Measurements from ENCODE around the gene C1R.
"Not testable (repeated sequence)": the region's sequence is repeated elsewhere in the genome, so short reads cannot be mapped to it uniquely, and the experiment has no call there.

C1R gene

DNA sequence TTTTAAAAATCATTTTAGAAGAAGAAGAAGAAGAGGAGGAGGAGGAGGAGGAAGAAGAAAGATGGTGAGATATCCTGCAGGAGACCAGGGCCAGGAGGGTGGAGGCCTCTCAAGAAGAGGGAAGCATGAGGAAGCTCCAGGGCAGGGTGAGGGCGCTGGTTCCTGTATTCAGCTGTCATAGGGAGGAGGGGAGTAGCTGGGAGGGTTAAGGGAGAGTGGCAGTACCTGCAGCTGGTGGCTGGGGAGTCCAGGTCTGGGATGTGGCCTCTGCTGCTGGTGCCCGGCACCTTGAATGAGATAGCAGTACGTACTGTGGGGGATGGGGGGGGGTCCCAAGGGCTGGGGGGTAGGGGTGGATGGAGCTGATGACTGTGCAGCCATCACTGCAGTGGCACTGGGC is 26.6 kb upstream of the C1R start:
- no peak for DNase-seq

DNA sequence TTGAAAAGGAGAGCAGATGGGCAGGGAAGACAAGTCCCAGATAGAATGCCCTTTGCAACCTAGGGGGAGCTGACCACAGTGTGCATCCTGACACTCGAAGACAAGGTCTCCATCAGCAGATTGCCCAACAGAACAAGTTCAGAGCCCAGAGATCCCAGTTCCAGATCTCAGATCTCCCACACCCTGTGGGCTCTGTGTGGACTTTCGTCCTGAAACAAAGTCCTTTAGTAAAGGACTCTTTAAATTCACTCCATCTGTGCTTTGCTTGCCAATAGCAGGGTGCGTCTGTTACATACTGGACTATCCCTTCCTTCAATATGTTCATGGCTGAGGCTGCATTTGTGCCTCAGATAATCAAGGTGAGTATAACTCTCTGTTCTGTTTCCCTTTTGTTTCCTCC is 25.4 kb upstream of the C1R start:
- DNase-seq = no peak

DNA sequence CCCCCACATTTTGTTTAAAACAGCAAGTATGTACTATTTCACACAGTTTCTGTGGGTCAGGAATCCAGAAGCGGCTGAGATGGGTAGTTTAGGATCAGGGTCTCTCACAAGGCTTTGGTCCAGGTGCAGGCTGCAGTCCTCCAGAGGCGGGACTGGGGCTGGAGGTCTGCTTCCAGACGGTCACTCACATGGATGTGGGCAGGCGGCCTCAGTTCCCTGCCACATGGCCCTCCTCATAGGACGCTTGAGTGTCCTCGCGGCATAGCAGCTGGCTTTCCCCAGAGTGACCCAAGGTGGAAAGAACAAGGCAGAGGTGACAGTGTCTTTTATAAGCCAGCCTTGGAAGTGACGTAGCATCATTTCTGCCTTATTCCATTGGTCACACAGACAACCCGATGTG is 24.7 kb upstream of the C1R start:
- no peak for DNase-seq

DNA sequence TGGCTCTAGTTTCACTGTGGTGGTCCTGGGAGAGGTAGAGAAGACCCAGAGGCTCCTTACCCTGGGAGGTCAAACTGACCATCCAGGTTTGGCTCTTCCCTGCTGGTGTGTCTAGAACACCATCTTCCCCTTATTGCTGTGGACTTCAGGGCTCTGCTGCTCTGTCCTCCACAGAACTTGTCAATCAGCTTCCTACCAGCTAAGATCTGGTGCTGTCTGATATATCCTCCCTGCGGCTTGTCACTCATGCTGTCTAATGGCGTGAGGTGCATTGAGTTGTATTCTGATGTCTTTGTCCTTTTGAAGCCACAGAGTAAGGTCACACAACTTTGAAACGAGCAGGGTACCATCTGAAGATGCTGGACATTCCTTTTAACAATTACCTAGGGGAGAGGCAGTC is 24.0 kb upstream of the C1R start:
- DNase-seq = no peak

DNA sequence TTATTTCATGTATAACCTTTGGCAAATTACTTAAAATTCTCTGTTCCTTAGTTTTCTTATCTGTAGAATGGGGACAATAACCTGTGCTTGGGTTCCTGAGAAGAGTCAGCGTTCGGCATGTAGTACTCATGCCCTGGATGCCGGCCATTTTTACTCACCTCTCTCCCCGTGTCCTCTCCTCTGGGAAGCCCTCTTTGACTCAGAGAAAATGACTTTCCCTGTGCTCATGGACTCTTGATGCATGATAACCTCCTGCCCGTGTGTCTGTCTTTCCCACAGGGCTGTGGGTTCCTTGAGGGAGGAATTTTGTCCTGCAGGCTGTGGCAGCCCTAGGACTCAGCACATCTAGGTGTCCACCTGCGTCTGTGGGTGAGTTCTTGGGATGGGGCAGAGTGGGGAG is 22.6 kb upstream of the C1R start:
- DNase-seq = no peak

DNA sequence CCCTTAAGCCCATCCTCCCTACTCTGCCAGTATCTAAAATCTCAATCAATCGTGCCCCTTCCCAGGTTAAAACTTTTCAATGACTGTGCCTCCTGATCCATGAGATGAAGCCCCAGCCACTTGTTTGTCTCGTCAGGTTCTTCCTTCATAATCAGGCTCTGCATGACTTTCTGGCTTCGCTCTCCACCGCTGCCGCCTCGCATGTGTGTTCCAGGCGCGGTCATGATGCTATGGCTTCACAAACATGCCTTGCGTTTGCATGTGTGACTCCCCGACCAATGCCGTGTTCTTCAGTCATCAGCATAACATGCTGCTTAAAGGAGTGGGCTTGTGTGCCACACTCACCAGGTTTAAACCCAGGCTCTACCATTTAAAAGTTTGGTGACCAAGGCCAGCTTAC is 21.8 kb upstream of the C1R start:
- DNase-seq = no peak

DNA sequence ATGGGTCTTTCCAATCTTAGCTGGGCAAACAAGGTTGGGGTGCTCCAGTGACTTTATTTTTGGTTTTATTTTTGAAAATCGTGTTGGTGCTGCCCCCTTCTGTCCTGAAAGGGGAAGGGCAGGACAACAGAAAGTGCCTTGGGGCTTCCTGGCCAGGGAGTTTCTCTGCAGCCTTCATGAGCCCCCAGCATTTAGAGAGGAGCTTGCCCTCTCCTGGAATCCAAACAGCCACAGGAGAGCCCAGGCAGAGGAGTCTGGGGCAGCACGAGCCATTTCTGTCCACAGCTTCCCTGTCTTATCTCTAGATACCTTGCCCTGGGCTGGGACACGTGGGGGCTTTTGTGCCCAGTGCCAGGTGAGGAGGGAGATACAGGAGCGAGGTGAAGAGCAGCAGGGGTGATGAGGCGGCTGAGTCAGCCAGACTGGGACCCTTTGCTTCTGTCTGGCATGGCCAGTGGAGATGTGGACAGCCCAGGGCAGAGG is 21.2 kb upstream of the C1R start:
- peak; percentile 27 for DNase-seq

DNA sequence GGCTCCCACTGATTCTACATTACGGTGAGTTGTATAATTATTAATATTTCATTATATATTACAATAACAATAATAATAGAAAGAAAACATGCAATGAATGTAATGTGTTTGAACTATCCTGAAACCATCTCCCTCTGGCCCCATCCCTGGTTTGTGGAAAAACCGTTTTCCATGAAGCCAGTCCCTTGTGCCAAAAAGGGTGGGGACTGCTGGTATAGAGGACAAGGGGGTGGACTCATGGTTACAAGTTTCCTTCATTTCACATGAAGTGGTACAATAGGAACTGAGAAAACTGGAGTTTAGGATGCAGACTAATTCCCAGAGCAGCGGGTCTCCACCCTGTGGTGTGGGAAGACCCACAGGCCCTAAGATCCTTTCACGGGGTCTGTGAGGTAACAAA is 19.8 kb upstream of the C1R start:
- DNase-seq = no peak

DNA sequence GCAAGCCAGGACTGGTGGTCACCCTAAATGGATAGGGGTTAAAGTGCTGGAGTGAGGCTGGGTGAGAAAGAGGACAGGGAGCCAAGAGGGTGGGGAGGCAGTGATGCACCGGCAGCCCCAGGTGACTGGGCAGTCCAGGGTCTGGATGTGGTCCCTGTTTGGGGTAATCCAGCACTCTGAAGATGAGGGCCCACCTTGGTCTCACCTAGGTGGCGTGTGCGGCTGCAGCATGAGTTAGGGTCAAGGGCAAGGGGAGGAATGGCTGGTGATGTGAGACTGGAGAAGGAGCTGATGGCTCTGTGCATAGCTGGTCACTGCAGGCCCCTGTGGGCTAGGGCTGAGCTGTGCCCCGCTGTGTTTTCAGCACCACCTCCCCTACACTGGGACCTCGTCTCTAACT is 18.4 kb upstream of the C1R start:
- DNase-seq = no peak

DNA sequence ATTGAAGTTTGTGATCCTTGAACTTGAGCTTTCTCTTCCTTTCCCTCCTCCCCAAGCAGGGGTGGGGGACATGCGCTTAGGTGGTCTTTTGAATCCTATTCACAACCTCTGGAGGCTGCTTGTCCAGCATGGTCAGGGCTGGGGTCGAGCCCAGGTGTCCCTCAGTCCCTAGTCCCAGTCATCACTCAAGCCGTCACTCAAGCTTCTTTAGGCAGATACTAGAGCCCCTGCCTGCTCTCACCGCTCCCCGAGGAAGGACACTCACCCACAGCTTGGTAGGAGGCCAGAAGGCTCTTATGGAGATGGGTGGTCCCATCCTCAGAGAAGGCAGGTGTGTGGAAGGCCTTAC is 17.3 kb upstream of the C1R start:
- DNase-seq = no peak

DNA sequence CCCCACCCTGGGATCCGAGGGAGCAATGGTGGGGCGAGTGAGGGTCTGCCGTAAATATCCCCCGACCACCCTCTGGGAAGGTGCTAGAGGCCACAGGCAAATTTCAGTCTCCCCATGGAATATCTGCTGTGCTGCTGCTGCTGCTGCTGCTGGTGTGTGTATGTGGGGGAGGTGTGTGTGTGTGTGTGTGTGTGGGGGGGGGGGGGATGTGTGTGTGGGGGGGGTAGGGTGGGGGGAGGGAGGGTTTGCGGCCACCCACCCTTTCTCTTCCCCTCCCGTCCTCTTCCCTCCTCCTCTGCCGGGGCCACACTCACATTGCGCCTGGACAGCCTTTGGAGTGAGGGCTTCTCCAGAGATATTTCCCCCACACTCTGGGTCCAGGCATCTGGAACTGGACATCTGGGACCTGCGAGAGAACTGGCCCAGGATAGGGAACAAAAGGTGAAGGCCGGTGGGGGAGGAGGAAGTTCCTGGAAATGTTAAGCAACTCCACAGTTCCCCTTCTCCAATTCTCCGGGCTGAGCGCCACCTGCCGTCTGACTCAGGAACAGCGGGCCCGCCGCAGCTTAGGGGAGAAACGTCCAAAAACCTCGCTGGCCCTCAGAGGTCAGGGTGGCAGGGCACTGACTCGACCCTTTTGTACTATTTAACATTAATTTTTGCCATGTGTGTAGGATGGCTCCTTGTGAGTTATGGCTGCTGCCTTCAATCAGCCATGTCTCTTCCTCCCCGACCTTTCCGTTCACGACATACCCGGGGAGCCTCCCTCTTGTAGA is 16.7 kb upstream of the C1R start, which contains the start of gene C1RL:
Gene C1RL, minus strand, starts transcription at position 419 of the 776 bp plus-strand sequence. Its CDS starts 34 bp downstream, at position 385.
- peak; percentile 72 for DNase-seq

DNA sequence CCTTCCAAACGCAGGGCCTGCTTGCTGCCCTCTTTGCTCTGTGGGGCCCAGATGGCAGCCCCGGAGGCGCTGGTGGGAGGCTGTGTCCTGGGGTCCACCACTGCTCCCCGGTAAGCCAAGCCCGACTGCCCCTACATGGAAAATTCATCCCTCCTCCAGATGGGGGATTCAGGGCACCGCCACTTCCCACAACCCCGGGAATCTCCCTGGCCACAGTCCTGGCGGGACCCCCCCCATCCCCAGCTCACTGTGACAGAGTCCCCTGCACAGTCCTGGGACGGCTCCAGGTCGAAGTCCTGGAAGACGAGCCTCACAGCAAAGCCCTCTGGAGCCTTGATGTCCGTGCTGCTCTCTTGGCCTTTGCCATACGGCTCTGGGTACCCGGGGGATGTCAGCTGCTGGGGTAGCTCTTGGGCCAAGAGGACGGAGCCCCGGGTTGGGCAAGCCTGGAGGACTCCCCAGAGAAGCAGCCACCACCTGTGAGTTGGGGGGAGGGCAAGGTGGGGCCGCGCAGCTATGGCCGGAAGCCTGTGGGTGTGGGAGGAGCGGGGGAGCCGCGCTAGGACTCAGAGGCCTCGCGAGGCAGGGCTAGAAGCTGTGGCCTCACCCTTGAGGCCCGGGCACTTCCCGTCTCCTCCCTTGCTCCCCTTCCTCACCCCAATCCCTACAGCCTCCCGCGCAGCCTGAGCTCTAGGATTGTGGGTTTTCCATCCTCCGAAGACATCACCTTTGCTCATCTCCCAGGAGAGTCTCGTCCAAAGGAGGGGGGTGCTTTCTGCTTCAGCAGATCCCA is 16.0 kb upstream of the C1R start:
- peak; percentile 50 for DNase-seq

DNA sequence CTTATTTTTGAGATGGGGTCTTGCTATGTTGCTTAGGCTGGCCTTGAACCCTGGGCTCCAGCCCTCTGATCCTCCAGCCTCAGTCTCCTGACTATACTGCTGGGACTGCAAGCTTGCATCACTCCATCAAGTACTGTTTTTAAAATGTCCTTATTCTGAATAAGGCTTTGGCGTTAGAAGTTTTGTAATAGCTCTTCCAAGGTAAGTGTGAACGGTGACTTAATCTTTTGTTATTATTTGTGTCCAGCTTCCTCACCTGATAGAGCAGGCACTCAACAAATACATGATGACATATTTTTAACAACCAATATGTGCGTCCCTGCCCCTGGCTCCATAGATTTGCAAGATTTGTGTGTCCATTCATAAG is 15.4 kb upstream of the C1R start:
- no peak for DNase-seq

DNA sequence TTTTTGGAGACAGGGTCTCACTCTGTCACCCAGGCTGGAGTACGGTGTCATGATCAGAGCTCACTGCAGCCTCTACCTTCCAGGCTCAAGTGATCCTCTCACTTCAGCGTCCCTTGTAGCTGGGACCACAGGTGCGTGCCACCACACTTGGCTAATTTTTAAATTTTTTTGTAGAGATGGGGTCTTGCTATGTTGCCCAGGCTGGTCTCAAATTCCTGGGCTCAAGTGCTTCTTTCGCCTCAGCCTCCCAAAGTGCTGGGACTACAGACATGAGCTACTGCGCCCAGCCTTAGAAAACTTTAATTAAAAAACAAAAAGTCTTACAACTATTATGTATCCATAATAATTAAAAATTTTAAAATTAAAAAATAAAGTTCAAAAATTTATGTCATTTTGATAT is 14.9 kb upstream of the C1R start:
- not testable (repeated sequence) for DNase-seq

DNA sequence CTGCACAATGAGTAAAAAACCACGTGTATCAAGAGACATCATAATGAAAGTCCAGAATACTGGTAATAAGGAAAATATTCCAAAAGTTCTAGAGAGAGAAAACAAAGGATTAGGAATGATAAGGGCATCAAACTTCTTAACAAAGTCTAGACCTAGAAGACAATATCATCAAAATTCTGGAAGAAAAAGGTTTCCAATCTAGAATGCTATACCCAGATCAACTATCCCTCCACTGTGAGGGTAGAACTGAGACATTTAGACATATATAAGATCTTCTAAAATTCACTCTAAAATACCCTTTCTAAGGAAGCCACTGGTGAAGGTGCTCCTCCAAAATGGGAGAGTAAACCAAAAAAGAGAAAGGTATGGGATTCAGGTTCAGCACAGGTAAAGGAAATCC is 13.8 kb upstream of the C1R start:
- no peak for DNase-seq

DNA sequence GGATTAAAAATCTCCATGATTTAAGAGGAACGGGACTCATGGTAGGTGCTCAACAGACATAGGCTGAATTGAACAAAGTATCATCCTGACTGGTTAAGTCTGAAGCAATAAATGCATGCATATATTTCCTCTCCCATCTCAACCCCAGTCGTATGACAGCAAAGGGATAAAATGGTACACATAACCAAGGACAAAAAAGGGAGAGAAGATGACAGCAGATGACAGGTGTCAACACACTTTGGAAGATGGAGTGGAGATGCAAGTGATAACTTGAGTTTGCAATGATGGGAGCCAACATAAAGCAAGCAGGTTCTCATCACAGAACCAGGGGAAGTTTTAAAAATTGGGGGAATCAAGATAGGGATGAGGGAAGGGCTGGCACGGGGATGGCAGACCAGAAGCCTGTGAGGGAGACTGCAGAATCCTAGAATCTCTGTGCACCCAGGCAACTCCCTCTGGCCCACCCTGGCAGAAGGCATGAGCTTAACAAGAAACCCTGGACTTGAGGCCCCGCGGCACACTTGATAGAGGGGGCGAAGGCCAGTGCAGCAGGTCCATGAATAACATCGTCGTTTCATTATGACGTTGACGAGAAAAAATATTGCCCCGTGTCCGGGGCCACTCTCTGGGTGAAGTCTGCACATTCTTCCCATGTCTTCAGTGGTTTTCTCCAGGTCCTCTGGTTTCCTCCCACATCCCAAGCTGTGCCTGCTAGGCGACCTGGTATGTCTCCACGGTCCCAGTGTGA is 11.8 kb upstream of the C1R start:
- DNase-seq = no peak

DNA sequence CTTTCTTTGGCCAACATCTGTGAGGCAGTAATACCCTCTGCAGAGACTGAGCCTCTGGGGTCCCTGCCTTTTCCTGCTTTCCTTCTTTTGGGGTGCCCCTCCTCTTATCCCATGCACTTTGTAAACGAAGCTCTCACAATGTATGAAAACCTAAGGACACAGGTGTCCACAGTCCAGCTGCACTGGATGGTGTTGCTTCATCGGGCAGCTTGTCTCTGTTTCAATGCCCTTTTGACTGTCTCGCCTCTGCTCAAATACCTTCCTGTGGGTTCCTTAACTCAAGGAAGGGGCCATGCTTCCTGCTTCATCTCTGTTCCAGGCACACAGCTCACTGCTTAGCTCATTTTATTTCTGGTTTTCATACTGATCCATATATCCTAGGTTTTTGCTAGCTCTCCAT is 10.3 kb upstream of the C1R start:
- no peak for DNase-seq

DNA sequence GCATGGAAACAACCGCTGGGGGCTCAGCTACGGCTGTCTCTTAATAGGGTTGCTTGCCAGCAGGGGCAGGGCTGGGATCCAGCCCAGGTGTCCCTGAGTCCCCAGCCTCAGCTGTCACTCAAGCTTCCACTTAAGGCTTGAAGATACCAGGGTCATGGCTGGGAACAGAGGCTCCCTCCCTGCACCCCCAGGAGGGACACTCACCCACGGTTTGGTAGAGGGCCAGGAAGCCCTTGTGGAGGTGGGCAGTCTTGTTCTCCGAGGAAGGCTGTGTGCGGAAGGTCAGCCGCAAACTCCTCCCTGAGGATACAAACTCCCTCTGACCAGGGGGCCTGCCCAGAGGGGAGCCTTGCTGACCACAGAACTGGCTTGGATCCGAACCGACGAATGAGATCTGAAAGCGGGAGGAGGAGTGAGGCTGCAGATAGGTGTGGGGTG is 9.5 kb upstream of the C1R start:
- DNase-seq = no peak

DNA sequence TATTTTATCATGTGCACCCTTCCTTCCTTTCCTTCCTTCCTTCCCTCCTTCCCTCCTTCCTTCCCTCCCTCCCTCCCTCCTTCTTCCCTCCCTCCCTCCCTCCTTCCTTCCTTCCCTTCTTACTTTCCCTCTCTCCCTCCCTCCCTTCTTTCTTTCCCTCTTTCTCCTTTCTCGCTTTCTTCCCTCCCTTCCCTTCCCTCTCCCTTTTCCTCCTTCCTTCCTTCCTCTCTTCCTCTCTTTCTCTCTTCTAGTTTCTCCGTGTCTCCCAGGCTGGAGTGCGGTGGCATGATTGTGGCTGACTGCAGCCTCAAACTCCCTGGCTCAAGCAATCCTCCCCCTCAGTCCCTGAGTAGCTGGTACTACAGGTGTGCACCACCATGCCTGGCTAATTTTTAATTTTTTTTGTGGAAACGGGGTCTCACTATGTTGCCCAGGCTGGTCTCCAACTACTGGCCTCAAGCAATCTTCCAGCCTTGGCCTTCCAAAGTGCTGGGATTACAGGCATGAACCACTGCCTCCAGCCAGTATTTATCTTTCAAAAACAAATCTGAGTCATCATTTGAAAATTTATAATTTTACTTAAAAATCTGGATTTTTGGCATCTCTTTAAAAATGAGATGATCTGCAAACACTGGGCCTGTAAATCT is 8.9 kb upstream of the C1R start:
- no peak for DNase-seq

DNA sequence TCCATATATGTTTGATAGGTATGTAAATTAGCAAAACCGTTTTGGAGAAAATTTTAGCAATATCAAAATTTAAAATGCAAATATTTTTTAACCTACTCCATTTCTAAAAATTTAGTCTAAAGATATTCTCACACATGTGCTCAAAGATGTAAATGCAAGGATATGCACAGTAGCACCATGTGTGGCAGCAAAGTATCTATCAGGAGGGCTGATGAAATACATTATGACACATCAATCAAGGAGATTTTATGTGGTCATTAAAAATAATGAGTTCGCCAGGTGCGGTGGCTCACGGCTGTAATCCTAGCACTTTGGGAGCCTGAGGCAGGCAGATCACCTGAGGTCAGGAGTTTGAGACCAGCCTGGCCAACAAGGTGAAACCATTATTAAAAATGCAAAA is 8.0 kb upstream of the C1R start:
- no peak for DNase-seq

DNA sequence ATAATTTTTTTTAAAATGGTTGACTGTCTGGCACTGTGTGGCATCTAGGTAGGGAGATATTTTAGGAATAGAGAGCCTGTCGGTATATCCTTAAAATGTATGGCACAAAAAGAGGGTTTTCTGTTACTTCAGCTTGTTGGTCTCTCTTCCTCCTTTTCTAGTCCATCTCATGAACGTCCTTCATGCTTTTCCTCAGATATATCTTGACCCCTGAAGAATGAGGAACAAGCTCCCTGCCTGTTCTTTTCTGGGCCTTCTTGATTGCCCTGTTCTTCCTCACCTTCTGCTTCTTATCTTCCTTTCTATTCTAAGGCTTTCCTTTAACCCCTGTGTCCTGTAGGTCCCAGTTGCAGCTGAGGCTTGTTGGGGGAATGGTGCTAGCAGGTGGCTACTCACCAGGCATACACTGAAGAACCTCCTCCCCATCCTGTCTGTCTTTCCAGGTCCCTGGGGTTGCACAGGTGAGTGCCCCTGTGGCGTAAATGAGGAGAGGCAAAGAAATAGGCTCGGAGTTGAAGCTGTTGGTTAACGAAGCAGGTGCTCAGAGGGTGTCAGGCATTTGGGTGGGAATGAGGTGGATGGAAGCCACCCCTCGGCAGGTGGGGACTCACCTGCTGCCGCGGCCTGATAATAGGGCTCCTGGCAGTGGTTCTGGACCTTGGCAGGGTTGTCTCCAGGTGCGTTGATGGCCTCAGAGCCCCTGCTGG is 7.2 kb upstream of the C1R start:
- DNase-seq = no peak

DNA sequence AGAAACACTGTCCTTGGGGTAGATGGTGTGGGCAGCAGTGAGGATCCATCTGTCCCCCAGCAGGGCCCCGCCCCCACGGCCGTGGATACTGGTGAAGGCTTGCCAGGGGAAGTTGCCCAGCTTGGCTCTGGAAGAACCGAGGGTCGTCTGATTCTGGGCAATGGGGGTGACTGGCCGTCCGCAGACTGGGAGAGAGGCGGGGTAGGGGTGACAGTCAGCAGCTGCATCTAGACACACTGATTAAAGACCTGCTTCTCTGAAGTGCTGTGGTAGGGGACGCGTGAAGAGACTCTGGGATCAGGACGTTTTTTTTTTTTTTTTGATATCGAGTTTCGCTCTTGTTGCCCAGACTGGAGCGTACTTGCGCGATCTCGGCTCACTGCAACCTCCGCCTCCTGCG is 4.7 kb upstream of the C1R start:
- DNase-seq = no peak
